Inflammatory macrophage treated with lipopolysaccharide for 4 hours (primary cell): ENCODE data around the gene ITSN2.

Source experiments
- DNase-seq: peaks from one replicate; pipeline ENCODE4 v3.0.0-alpha.2; 2020

The ITSN2 gene

DNA sequence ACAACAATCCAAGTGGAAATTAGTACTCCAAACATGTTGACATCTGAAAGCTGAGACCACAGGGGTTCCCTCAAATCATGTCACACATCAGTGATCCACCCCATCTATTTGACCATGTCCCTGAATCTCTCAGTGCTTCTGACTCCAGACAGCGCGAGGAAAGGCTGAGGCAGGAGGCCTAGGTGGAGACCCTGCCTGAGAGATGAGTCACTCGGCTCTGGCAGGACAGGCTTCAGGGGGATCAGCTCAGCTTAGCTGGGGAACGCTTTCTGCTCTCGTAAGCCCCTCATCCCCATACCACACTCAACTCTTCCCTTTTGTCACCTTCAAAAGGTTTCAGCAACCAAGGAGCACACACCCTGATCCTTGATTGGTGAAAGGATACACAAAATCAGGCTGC, 191.3 kb downstream of the ITSN2 start:
- DNase-seq, result no peak

DNA sequence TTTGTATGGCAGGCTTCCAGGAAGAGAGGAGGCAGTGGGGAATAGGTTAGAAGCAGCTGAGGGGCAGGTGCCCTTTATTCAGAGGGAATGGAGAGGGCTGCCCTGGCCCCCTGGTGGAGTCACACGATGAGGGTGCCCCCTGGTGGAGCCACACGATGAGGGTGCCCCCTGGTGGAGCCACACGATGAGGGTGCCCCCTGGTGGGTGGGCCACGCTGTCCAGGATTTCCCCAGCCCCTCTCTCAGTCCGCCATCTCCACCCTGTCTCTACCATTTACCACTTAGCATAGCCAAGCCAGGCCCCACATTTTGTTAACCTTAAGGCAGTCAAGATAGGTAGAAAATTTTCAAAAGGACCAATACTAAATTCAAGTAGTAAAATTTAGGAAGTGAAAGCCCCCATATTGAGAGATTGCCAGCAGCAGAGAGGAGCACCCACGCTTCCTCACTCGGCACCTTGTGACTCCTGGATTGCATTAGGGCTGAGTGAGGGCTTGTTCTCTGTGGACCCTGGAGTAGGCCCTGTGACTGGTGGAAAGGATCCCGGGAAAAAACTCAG, 195.8 kb downstream of the ITSN2 start:
- DNase-seq, result peak; percentile 84

DNA sequence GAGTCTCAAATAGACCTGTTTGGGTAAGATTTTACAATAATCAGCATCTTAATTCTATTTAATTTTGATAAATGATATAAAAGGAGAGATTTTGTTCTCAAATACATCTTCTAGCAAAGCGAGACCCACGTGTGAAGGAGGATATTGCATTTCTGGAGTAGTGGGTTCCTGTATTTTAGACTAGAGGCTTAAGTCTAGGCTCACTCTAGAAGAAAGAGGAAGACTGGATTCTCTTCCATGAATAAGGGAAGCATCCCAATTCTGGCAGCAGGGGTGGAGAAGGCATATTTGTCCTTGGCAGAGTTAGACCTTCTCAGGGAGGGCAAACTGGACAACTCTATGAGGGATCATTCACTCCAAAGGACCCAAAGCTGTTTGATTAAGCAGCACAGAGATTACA, 196.7 kb downstream of the ITSN2 start:
- DNase-seq, result peak; percentile 8

DNA sequence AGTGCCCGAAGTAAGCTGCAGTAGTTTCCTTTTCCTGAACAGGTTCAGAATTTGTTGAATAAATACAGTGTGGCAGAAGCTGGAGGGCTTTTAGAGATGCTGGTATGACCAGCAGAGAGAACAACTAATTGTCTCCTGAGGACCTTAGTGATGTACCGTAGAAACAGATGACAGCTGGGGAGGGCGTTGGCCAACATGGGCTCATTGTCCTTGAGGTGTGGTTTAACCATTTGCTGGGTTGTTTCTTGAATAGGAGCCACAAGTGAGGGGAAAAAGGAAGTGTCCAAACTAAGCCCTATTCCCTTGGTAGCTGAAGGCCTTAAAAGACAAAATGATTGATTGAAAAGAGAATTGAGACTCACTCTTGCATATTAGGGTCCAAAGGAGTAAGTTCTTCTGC, 197.2 kb downstream of the ITSN2 start:
- no peak for DNase-seq

DNA sequence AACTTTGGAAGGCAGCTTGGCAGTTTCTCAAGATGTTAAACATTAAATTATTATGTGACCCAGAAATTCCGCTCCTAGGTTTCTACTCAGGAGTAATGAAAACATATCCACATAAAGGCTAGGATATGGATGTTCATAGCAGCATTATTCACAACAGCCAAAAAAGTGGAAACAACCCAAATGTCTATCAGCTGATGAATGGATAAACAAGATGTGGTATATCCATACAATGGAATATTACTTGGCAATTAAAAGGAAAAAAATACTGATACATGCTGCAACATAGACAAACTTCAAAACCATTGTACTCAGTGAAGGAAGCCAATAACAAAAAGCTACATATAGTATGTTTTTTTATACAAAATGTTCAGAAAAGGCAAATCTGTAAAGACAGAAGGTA, 197.8 kb downstream of the ITSN2 start:
- no peak for DNase-seq

DNA sequence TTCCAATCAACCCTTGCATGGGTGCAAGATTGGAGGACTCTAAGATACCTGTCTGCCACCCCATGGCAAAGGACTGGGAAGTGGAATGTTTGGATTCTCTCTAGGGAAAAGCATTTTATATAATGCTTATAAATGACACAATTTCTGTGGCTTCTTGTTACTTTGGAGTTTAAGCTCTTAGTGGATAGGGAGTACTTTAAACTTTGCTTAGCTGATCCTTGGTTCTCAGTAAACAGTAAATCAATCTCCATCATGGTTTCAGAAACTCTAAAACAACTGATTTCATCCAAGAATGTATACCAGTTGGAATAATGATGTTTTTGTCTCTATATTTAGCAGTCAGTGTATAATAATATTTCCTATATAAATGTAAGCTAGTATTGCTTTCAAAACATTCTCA, 199.6 kb downstream of the ITSN2 start:
- no peak for DNase-seq

DNA sequence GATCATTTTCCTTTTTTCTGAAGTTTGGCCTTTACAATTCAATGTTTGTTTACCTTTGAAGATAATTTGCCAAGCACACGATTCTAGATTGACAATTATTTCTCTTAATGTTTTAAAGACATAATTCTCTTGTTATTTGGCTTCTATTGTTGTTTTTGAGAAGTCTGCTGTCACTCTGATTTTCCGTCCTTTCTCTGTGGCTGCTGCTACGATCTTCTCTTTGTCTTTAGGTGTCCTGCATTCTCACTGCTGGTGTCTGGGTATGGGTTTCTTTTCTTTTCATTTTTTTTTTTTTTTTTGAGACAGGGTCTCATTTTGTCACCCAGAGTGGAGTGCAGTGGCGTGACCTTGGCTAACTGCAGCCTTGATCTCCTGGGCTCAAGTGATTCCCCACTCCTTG, 200.6 kb downstream of the ITSN2 start:
- DNase-seq, result no peak

DNA sequence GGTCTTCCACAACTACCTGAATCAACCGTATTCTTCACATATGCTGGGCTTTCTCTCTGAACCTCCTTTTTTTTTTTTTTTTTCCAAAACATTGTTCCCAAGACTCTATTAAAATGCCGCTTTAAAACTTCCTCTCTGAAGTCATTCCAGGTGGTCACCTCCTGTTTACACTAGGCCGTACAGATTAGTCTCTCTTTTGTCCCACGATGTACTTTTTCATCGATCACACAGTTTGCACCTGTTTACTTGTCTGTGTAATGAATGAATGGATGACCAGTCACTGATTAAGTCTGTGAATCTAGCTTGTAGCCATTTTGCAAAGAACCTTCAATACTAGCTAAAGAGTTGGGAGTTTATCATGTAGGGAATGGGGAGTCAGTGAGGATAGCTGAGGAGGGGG, 202.2 kb downstream of the ITSN2 start:
- DNase-seq, result no peak

DNA sequence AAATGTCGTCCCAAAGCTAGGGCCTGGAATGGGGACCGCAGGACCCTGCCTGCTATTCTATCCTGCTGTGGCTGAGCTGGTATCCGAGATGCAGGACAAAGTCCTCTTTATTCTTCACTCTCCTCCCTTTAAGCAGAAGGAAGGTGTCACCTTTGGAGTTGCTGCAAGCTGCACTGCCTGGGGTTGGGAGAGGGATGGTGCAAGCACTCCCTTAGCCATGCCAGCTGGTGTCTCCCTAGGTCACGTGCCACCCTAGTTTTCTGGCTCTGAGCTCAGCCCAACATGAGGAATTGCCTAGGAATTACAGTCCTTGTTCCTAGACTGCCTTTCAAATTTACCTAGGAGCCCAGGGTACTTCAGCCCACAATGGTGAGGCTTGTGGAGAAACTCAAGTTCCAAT, 206.9 kb downstream of the ITSN2 start:
- DNase-seq, result no peak
